Mesothelial cell of epicardium (in vitro differentiated cells): ENCODE measurements around the gene CELF3. TPM values are rescaled to one million over a fixed set of nuclear protein-coding genes. Genes with fewer than 3 reads are reported as not detected.

Experiments used
- DNase-seq, 2 experiments: peaks; one replicate each; pipeline ENCODE4 v3.0.0; 2021; ENCODE audit warnings: low spot score in 2 of 2; ENCODE audit not compliant: unreplicated experiment in 2 of 2
- H3K27ac Mint-ChIP-seq: 2 replicates; pipeline ENCODE4 v1.8.0; 2021; ENCODE audit warnings: mixed read lengths
- H3K27me3 Mint-ChIP-seq: 2 replicates; pipeline ENCODE4 v1.8.0; 2021; ENCODE audit warnings: low read depth, mixed read lengths
- H3K36me3 Mint-ChIP-seq: 2 replicates; pipeline ENCODE4 v1.8.0; 2021; ENCODE audit warnings: mixed read lengths
- H3K4me1 Mint-ChIP-seq: 2 replicates; pipeline ENCODE4 v1.8.0; 2021; ENCODE audit warnings: mixed read lengths
- H3K4me3 Mint-ChIP-seq: 2 replicates; pipeline ENCODE4 v1.8.0; 2021; ENCODE audit warnings: mild to moderate bottlenecking, moderate library complexity, mixed read lengths
- H3K9me3 Mint-ChIP-seq: 2 replicates; pipeline ENCODE4 v1.8.0; 2021; ENCODE audit warnings: mixed read lengths
- total RNA-seq: library from RNA; stranded (reverse); gene quantifications from 3 replicates; pipeline ENCODE4 v1.2.1, GENCODE V29; 2021
- TF ChIP-seq, protein P1 (sequence below): fragments of 200-600 bp; sonication (generic); IDR thresholded peaks from one replicate; pipeline ENCODE4 v1.5.0; 2021; ENCODE audit warnings: antibody characterized with exemption; ENCODE audit not compliant: unreplicated experiment

CELF3 gene
- 0.88 to 1.2 TPM (median 1.1 TPM) in 3 replicates for total RNA-seq

DNA sequence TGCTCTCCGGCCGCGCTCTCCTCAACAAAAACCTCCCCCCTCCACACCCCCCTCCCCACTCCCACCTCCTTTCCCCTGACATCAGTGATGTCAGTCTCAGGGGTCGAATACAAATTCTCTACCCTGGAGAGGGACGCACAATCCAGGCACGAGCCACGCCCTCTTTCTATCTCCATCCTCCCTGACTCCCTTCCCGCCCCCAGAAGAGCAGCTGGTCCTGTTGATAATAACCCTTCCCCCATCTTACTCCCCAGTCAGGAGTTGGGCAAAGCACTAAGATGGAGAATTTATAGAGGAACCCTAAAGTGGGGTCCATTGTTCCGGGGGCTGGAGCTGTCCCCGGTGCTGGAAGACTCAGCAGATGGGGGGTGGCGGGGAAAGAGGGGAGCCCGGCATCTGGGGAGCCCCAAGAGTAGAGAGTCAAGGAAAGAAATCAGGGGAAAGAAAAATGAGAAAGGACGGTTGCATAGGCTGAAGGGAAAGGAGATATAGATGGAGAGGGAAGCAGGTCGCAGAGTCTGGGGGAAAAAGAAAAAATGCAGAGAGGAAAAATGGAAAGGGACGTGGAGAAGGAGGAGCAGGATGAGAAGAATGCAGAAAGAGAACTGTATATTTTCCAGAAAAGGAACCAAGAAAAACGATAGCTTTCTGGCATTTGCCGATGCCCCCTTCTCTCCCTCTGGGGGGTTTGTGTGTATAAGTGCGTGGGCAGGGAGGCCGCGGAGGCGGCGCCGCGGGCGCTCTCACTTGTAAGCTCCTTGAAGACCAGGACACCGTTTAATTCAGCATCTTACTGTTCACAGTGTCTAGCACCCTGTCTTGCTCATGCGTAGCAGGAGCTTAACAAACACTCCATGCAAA lies at the start of gene CELF3:
CELF3 (minus strand) TSS at position 33 of the 861 bp plus-strand sequence. CDS start 783 bp downstream, outside the sequence.
- no peaks in the 10 kb centered on the region for H3K36me3 Mint-ChIP-seq

DNA sequence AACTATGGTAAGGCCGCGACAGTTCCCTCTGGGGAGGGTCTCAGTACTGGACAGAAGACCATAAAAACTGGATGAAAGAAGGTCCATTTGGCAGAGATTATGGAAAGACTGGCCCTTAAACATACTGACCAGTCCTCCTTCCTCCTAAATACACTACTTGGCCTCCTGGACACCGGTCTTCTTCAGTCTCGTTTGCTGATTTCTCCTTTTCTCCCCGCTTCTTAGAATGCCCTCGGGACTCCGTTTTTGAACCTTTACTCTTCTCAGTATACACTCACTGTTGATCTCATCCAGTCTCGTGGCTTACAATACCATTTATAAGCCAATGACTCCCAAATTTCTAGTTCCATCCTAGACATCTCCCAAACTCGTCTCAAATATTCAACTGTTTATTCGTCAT lies 47.4 kb upstream of the CELF3 start:
- Mint-ChIP-seq H3K4me3 (peak overlapping the region; percentile 82), H3K36me3 (peaks cover 23% of the 10 kb centered on the region), H3K9me3 (no peaks in the 10 kb centered on the region), H3K27me3 (no peaks in the 10 kb centered on the region), H3K4me1 (peaks cover 21% of the 10 kb centered on the region), H3K27ac (peak overlapping the region; percentile 91)
- DNase-seq: no peak
- TF ChIP-seq, protein P1, sequence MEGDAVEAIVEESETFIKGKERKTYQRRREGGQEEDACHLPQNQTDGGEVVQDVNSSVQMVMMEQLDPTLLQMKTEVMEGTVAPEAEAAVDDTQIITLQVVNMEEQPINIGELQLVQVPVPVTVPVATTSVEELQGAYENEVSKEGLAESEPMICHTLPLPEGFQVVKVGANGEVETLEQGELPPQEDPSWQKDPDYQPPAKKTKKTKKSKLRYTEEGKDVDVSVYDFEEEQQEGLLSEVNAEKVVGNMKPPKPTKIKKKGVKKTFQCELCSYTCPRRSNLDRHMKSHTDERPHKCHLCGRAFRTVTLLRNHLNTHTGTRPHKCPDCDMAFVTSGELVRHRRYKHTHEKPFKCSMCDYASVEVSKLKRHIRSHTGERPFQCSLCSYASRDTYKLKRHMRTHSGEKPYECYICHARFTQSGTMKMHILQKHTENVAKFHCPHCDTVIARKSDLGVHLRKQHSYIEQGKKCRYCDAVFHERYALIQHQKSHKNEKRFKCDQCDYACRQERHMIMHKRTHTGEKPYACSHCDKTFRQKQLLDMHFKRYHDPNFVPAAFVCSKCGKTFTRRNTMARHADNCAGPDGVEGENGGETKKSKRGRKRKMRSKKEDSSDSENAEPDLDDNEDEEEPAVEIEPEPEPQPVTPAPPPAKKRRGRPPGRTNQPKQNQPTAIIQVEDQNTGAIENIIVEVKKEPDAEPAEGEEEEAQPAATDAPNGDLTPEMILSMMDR: no peak

More for the DNA sequence above, at the start of gene CELF3:
- peak within 1 kb of the TSS; percentile 54 for H3K4me3 Mint-ChIP-seq
- H3K9me3 Mint-ChIP-seq: no peaks in the 10 kb centered on the region
- no peak within 1 kb of the TSS for H3K27ac Mint-ChIP-seq
- no peak for DNase-seq
- H3K27me3 Mint-ChIP-seq: peaks cover 79% of the 10 kb centered on the region
- peaks cover 34% of the 10 kb centered on the region for H3K4me1 Mint-ChIP-seq
- TF ChIP-seq, protein P1: no peak

DNA sequence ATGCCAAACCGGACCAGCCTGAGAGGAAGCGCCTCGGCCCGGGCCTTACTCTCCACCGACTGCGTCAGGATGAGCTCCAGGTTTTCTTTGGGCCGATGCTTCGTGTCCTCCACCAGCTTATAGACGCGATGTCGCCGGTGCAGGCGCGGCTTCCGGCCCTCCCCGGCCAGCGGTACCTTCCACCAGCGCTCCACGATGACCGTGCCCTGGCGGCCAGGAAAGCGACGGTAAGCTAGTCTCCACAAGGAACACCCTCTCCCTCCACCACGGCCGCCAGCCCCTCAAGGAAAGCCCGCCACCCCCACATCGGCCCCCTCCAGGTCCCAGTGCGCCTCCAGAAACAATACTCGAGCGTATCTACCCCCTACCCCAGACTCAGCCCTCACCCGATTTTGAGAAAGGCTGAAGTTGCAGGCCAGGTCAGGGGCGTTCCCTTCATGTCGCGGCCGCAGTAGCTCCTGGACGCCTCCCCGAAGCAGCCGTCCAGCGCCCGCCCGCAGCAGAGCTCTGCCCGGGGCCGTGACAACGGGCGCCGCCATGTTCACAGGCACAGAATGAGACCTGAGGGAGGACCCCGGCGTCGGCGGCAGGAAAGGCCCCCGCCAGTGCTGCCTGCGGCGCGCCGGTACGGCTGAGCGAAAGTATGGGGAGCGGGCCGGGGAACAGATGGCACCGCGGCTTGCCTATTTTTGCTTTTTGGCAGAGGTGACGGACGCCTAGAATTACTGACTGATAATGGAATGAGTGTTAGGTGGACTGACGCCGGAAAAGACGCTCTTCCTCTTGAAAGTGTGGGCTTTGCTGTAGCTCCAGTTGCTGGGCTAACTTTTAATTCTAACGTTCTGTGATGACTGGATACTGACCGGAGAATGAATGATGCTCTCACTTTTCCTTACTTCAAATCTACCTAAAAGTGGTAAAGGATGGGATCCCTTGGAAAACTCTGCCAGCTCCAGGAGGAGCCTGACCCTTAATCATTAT lies 46.6 kb upstream of the CELF3 start, which contains the start of gene MRPL9:
MRPL9 (minus strand) TSS at position 556 of the 981 bp plus-strand sequence; CDS start at position 539, 17 bp downstream.
- TF ChIP-seq, protein P1: no peak
- H3K4me1 Mint-ChIP-seq: peaks cover 17% of the 10 kb centered on the region
- H3K36me3 Mint-ChIP-seq: peaks cover 21% of the 10 kb centered on the region
- no peaks in the 10 kb centered on the region for H3K9me3 Mint-ChIP-seq
- peak within 1 kb of the TSS; percentile 82 for H3K4me3 Mint-ChIP-seq
- no peaks in the 10 kb centered on the region for H3K27me3 Mint-ChIP-seq
- H3K27ac Mint-ChIP-seq: peak within 1 kb of the TSS; percentile 91
- peak; percentile 64 to 85 for DNase-seq

DNA sequence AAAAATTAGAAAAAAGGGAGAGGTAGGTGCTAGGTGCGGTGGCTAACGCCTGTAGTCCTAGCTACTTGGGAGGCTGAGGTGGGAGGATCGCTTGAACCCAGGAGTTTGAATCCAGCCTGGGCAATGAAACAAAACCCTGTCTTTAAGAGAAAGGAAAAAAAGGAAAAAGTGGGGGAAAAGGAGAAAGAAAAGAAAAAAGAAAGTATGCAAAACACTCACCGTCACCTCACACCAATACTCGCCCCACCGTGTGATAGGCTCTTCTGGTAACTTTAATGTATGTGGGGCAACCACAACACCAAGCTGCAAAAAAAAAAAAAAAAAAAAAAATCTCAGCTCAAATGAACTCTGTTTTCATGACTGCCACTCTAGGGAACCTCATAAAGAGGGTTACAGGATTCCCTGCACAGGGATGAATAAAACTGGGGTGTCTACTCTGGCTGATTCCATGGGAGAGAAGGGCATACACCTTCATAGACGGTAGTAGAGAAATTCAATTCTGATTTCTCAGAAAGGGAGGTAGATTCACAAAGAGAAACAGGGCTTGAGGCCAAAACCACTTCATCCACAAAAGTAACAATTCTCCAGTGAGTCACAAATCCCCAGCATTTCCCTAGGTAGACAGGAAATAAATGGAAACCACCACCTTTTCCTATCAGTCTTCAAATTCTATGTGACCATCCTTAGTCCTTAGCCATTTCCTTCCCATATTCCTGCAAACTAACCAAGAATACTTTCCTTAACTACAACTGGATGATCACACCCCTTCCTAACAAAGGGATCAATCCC lies 44.2 kb upstream of the CELF3 start:
- TF ChIP-seq, protein P1: no peak
- no peak overlapping the region for H3K27ac Mint-ChIP-seq
- peaks cover 12% of the 10 kb centered on the region for H3K4me1 Mint-ChIP-seq
- H3K9me3 Mint-ChIP-seq: no peaks in the 10 kb centered on the region
- H3K36me3 Mint-ChIP-seq: peaks cover 24% of the 10 kb centered on the region
- H3K27me3 Mint-ChIP-seq: no peaks in the 10 kb centered on the region
- H3K4me3 Mint-ChIP-seq: peak overlapping the region; percentile 32
- DNase-seq: no peak

DNA sequence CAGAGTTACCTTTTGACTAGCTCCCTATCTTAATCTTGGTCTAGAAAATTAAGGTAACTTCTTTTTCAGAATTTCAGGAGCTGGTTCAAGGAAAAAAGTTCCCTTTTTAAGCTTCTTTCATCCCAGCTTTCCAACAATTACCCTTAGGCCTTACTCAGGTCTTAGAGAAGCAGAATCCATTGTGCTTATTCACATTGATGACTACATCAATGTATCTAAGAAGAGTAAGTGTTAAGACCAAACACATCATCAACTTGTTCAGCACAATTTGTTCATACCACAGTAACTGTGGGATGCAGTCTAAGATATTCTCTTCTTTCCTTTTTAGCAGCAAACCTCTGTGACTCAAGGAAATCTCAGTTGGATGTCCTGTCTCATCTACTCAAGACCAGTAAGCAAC lies 42.6 kb upstream of the CELF3 start:
- Mint-ChIP-seq H3K36me3 (peaks cover 24% of the 10 kb centered on the region), H3K27ac (no peak overlapping the region), H3K9me3 (no peaks in the 10 kb centered on the region), H3K4me3 (no peak overlapping the region), H3K27me3 (no peaks in the 10 kb centered on the region), H3K4me1 (peaks cover 10% of the 10 kb centered on the region)
- no peak for DNase-seq
- TF ChIP-seq, protein P1: no peak
